Fibroblast of skin of left biceps (primary cell): ENCODE results near the gene MOB3A.

ENCODE experiments used
- DNase-seq, 2 experiments: peaks; one replicate each; pipeline ENCODE4 v3.0.0-alpha.2; 2013; ENCODE audit warnings: low read depth in 2 of 2

Gene MOB3A

GRCh38 chr19:2059422-2060201, 36.5 kb downstream of the MOB3A start:
- no peak for DNase-seq

GRCh38 chr19:2058570-2059421, 37.3 kb downstream of the MOB3A start:
- DNase-seq, result no peak

GRCh38 chr19:2057484-2058469, 38.3 kb downstream of the MOB3A start:
- DNase-seq, result no peak

- DNase-seq, result no peak
Measured at GRCh38 chr19:2056837-2057192, 39.3 kb downstream of the MOB3A start.

GRCh38 chr19:2055931-2056836, 39.9 kb downstream of the MOB3A start:
- no peak for DNase-seq

- no peak for DNase-seq
Measured at GRCh38 chr19:2054763-2055162, 41.4 kb downstream of the MOB3A start.

- no peak for DNase-seq
Measured at GRCh38 chr19:2053601-2054389, 42.3 kb downstream of the MOB3A start.

GRCh38 chr19:2051773-2052704, 44.1 kb downstream of the MOB3A start:
- DNase-seq, result no peak

GRCh38 chr19:2050991-2051772, 44.9 kb downstream of the MOB3A start, which contains the start of gene MKNK2:
Gene MKNK2, minus strand, starts transcription at chr19:2051244. Its CDS starts 393 bp downstream, at chr19:2050851.
- DNase-seq, result peak in 1 of 2 experiments; percentile 59

GRCh38 chr19:2050349-2050990, 45.7 kb downstream of the MOB3A start:
- no peak for DNase-seq

- DNase-seq, result no peak
Measured at GRCh38 chr19:2049741-2050348, 46.3 kb downstream of the MOB3A start.

GRCh38 chr19:2048959-2049740, 47.0 kb downstream of the MOB3A start:
- no peak for DNase-seq

GRCh38 chr19:2048104-2048958, 47.8 kb downstream of the MOB3A start:
- no peak for DNase-seq

GRCh38 chr19:2047449-2048103, 48.5 kb downstream of the MOB3A start:
- no peak for DNase-seq

GRCh38 chr19:2047076-2047448, 49.1 kb downstream of the MOB3A start:
- DNase-seq, result no peak
